ENCODE measurements around the gene RAB3IL1.
"Not testable (repeated sequence)": the region's sequence is repeated elsewhere in the genome, so short reads cannot be mapped to it uniquely, and the experiment has no call there.

The RAB3IL1 gene

GRCh38 chr11:61917334-61918109 lies at the start of gene RAB3IL1:
Gene RAB3IL1, minus strand, starts transcription at chr11:61917566. Its CDS starts 199 bp downstream, at chr11:61917367.
- no peak for DNase-seq

- DNase-seq = no peak
These were observed 49.4 kb upstream of the RAB3IL1 start for GRCh38 chr11:61966734-61967115.

- DNase-seq = peak in 1 of 2 donors; percentile 51
These were observed 47.4 kb upstream of the RAB3IL1 start for GRCh38 chr11:61964666-61965271.

- DNase-seq = peak in 1 of 2 donors; percentile 59
These were observed 46.8 kb upstream of the RAB3IL1 start for GRCh38 chr11:61964058-61964665.

GRCh38 chr11:61963282-61964057 lies 46.1 kb upstream of the RAB3IL1 start:
- DNase-seq = peak; percentile 94 to 95

- no peak for DNase-seq
These were observed 45.6 kb upstream of the RAB3IL1 start for GRCh38 chr11:61963016-61963281.

- peak; percentile 65 to 70 for DNase-seq
These were observed 45.0 kb upstream of the RAB3IL1 start for GRCh38 chr11:61962213-61963015.

- no peak for DNase-seq
These were observed 44.3 kb upstream of the RAB3IL1 start for GRCh38 chr11:61961570-61962212.

GRCh38 chr11:61960532-61960931 lies 43.2 kb upstream of the RAB3IL1 start:
- no peak for DNase-seq

GRCh38 chr11:61959678-61960077 lies 42.3 kb upstream of the RAB3IL1 start:
- DNase-seq = no peak

- no peak for DNase-seq
These were observed 41.7 kb upstream of the RAB3IL1 start for GRCh38 chr11:61959114-61959513.

GRCh38 chr11:61958590-61958989 lies 41.2 kb upstream of the RAB3IL1 start:
- no peak for DNase-seq

GRCh38 chr11:61957021-61957770 lies 39.8 kb upstream of the RAB3IL1 start:
- no peak for DNase-seq

- no peak for DNase-seq
These were observed 39.0 kb upstream of the RAB3IL1 start for GRCh38 chr11:61956191-61957020.

- peak in 1 of 2 donors; percentile 53 for DNase-seq
These were observed 38.2 kb upstream of the RAB3IL1 start for GRCh38 chr11:61955422-61956135.

- DNase-seq = peak; percentile 88 to 95
These were observed 37.6 kb upstream of the RAB3IL1 start for GRCh38 chr11:61954851-61955421.

- DNase-seq = peak in 1 of 2 donors; percentile 57
These were observed 36.9 kb upstream of the RAB3IL1 start for GRCh38 chr11:61954106-61954850.

- DNase-seq = not testable (repeated sequence)
These were observed 36.3 kb upstream of the RAB3IL1 start for GRCh38 chr11:61953632-61954031.
